Measurements from ENCODE around the gene FBXW4. TPM values are rescaled to one million over a fixed set of nuclear protein-coding genes. Genes with fewer than 3 reads are reported as not detected.

FBXW4 gene
- total RNA-seq, 1 donor from 2014 or later, result 70.7 TPM

- Mint-ChIP-seq H3K4me1 (ENCODE audit: low read depth) (peaks cover 7% of the 10 kb centered on the region), H3K27me3 (peaks cover 50% of the 10 kb centered on the region), H3K36me3 (ENCODE audit: insufficient read depth) (no peaks in the 10 kb centered on the region), H3K27ac (no peak overlapping the region), H3K4me3 (ENCODE audit: low read depth) (no peak overlapping the region), H3K9me3 (ENCODE audit: low read depth) (no peaks in the 10 kb centered on the region)
- no peak for DNase-seq (ENCODE audit: low spot score, unreplicated experiment)
- no peak for TF ChIP-seq CTCF (IDR thresholded peaks at IDR 0.05; ENCODE audit: unreplicated experiment)
These were observed 131.4 kb downstream of the FBXW4 start for GRCh38 chr10:101563497-101564040.

GRCh38 chr10:101563007-101563406, 132.0 kb downstream of the FBXW4 start:
- H3K36me3 Mint-ChIP-seq (ENCODE audit: insufficient read depth), result no peaks in the 10 kb centered on the region
- no peak overlapping the region for H3K27ac Mint-ChIP-seq
- H3K4me1 Mint-ChIP-seq (ENCODE audit: low read depth), result peaks cover 7% of the 10 kb centered on the region
- no peak for TF ChIP-seq CTCF (IDR thresholded peaks at IDR 0.05; ENCODE audit: unreplicated experiment)
- no peak for DNase-seq (ENCODE audit: low spot score, unreplicated experiment)
- H3K9me3 Mint-ChIP-seq (ENCODE audit: low read depth), result no peaks in the 10 kb centered on the region
- H3K27me3 Mint-ChIP-seq, result peaks cover 44% of the 10 kb centered on the region
- no peak overlapping the region for H3K4me3 Mint-ChIP-seq (ENCODE audit: low read depth)

- Mint-ChIP-seq H3K27me3 (peaks cover 36% of the 10 kb centered on the region), H3K27ac (no peak overlapping the region), H3K9me3 (ENCODE audit: low read depth) (no peaks in the 10 kb centered on the region), H3K4me3 (ENCODE audit: low read depth) (no peak overlapping the region), H3K4me1 (ENCODE audit: low read depth) (peaks cover 5% of the 10 kb centered on the region), H3K36me3 (ENCODE audit: insufficient read depth) (no peaks in the 10 kb centered on the region)
- no peak for TF ChIP-seq CTCF (IDR thresholded peaks at IDR 0.05; ENCODE audit: unreplicated experiment)
- DNase-seq (ENCODE audit: low spot score, unreplicated experiment), result no peak
These were observed 132.7 kb downstream of the FBXW4 start for GRCh38 chr10:101562231-101562630.

GRCh38 chr10:101561068-101561915, 133.7 kb downstream of the FBXW4 start:
- Mint-ChIP-seq H3K36me3 (ENCODE audit: insufficient read depth) (no peaks in the 10 kb centered on the region), H3K27ac (peak overlapping the region; percentile 49), H3K9me3 (ENCODE audit: low read depth) (no peaks in the 10 kb centered on the region), H3K4me1 (ENCODE audit: low read depth) (peaks cover 2% of the 10 kb centered on the region), H3K4me3 (ENCODE audit: low read depth) (no peak overlapping the region), H3K27me3 (peaks cover 30% of the 10 kb centered on the region)
- TF ChIP-seq CTCF (IDR thresholded peaks at IDR 0.05; ENCODE audit: unreplicated experiment), result no peak
- DNase-seq (ENCODE audit: low spot score, unreplicated experiment), result no peak

Small RNA genes within 50 kb of the gene (microRNA-seq; reads per million reads assigned to microRNA genes)
- gene MIR3158-1 (ENCODE audit: borderline number of aligned reads, unreplicated experiment) (not detected), gene MIR3158-2 (ENCODE audit: borderline number of aligned reads, unreplicated experiment) (not detected)

Other genes starting within 250 kb of the FBXW4 start
- gene POLL, start 106.9 kb downstream of the FBXW4 start, total RNA-seq, result 49.3 and 55.9 TPM in 2 replicates
- 27.4 and 36.9 TPM in 2 replicates for gene DPCD, start 106.8 kb downstream of the FBXW4 start, total RNA-seq
- 0.69 and 2.4 TPM in 2 replicates for gene FGF8, start 80.9 kb upstream of the FBXW4 start, total RNA-seq
- 39.3 and 44.1 TPM in 2 replicates for gene NPM3, start 88.3 kb upstream of the FBXW4 start, total RNA-seq
- 138 and 148 TPM in 2 replicates for gene OGA, start 123.3 kb upstream of the FBXW4 start, total RNA-seq
- 4.4 and 5.5 TPM in 2 replicates for gene KCNIP2, start 148.6 kb upstream of the FBXW4 start, total RNA-seq

All from progenitor cell of endocrine pancreas (in vitro differentiated cells).